A549 treated with dexamethasone at 1 μM for 4 hours (cell line): Measurements from ENCODE around the gene MCHR2. TPM values are rescaled to one million over a fixed set of nuclear protein-coding genes. Genes with fewer than 3 reads are reported as not detected.

ENCODE experiments used
- total RNA-seq: library from RNA; stranded (reverse); fragments of 200-300 nt; extraction: Qiagen RNA extraction; gene quantifications from 5 replicates; pipeline ENCODE4 v1.2.3, GENCODE V29; 2022

Gene MCHR2, protein sequence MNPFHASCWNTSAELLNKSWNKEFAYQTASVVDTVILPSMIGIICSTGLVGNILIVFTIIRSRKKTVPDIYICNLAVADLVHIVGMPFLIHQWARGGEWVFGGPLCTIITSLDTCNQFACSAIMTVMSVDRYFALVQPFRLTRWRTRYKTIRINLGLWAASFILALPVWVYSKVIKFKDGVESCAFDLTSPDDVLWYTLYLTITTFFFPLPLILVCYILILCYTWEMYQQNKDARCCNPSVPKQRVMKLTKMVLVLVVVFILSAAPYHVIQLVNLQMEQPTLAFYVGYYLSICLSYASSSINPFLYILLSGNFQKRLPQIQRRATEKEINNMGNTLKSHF
- total RNA-seq, result not detected in 5 replicates

DNA sequence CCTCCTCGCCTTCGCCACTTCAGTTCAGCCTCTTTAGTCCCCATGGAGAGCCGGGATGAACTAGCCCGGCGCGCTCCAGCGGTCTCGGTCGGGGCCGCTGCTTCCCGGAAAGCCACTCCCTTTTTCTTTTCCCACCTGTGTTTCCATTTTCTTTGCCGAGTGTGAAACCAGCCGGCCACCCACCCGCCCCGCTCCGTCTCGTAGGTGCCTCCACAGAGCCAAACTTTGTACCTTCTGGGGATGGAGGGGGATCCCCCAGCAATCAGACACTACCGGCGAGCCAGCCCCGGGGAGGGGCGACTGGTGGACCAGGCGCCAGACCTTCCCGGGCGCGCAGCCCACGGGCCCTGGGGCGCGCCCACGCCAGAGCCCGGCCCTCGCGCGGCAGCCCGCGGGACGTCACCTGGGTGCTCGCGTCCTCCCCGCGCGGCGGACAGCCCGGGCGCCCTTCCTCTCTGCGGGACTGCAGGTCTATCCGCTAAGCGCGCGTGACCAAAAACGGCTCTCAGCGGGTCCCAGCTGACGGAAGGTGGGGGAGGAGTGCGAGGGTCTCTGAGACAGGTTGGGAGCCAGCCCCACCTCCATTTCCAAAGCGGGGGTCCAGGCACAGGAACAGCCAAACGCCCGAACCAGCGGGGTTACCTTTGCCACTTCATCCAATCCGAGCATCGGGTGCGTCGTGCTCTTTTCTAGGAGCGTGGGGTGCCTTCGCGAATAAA lies at the start of gene MCHR2:
TSS of gene MCHR2 (minus strand) at position 691 of the 719 bp plus-strand sequence. CDS start 38,076 bp downstream, outside the sequence.

